Putamen (tissue), 1 donor: ENCODE results near the gene MTHFD1.
"Not testable (repeated sequence)": the region's sequence is repeated elsewhere in the genome, so short reads cannot be mapped to it uniquely, and the experiment has no call there.

Source experiments
- DNase-seq: peaks from one replicate; pipeline ENCODE4 v3.0.0-alpha.2; 2016; ENCODE audit warnings: low spot score

Gene MTHFD1

GRCh38 chr14:64387782-64388532, at the start of gene MTHFD1:
Gene MTHFD1 (plus strand): TSS chr14:64388353. CDS start chr14:64388428, 75 bp downstream.
- peak; percentile 99 for DNase-seq

GRCh38 chr14:64338616-64339316, 49.4 kb upstream of the MTHFD1 start:
- DNase-seq, result peak; percentile 96

DNA sequence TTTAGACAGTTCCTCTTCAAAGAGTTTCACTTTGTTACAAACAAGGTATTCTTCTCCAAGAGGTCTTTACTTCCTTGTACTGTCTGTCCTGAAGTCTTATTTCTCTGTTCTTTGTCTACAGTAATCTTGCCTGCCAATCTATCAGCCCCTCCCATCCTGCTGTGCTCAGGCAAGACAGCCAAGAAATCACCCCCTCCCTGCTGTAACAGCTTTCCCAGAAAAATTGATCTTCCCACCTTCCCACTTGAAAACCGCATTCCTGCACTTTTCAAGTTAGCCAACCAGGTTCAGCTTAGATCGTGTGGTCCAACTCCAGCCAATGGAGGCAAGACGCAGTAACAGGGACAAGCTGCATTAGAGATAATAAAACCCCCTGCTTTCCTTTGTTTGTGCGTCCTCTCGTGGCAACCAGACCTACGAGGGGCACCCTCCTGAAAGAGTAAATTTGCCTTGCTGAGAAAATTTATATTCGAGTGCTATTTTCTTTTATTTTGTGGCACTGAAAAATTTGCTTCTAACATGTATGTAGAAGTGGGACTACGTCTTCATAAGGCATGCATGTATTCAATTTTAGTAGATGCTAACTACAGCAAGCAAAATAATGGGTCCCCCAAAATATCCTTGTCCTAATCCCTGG, 47.5 kb upstream of the MTHFD1 start:
- DNase-seq, result no peak

DNA sequence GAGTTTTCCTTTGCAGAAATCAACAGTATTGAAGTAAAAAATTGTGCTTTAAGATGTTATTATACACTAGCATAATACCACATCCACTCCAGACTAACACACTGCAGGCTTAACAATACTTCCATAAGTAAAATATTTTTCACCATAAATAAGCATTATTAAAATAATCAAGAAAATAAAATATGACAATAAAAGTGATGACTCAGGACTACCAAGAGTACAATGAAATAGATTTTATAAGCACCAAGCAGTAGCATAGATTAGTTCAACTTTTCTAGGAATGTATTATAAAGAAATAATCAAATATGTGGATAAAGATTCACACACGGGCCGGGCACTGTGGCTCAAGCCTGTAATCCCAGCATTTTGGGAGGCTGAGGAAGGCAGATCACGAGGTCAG, 40.4 kb upstream of the MTHFD1 start:
- DNase-seq, result no peak

GRCh38 chr14:64349741-64350490, 38.2 kb upstream of the MTHFD1 start:
- DNase-seq, result no peak

GRCh38 chr14:64363265-64363846, 24.8 kb upstream of the MTHFD1 start:
- DNase-seq, result no peak

- DNase-seq, result no peak
Measured at GRCh38 chr14:64364907-64365306, 23.2 kb upstream of the MTHFD1 start.

DNA sequence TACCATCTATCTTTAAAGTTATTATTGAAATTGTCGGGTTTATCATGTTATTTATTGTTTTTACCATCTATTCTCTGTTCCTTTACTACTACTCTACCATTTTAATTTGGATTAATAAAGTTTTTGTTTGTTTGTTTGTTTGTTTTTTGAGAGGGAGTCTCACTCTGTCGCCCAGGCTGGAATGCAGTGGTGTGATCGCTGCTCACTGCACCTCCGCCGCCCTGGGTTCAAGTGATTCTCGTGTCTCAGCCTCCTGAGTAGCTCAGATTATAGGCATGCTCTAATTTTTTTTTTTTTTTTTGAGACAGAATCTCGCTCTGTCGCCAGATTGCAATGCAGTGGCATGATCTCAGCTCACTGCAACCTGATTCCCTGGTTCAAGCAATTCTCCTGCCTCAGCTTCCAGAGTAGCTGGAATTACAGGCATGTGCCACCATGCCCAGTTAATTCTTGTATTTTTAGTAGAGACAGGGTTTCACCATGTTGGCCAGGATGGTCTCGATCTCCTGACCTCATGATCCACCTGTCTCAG, 22.7 kb upstream of the MTHFD1 start:
- DNase-seq, result not testable (repeated sequence)

DNA sequence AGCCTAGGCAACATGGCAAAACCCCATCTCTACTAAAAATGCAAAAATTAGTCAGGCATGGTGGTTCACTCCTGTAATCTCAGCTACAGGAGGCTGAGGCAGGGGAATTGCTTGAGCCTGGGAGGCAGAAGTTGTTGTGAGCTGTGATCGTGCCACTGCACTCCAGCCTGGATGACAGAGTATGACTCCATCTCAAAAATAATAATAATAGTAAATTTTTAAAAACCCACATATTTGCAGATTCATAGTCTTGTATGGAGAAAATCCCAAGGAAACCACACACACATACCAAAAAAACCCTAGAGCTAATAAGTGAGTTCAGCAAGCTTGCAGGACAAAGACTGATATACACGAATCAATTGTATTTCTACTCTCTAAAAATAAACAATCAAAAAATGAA, 19.0 kb upstream of the MTHFD1 start:
- no peak for DNase-seq

DNA sequence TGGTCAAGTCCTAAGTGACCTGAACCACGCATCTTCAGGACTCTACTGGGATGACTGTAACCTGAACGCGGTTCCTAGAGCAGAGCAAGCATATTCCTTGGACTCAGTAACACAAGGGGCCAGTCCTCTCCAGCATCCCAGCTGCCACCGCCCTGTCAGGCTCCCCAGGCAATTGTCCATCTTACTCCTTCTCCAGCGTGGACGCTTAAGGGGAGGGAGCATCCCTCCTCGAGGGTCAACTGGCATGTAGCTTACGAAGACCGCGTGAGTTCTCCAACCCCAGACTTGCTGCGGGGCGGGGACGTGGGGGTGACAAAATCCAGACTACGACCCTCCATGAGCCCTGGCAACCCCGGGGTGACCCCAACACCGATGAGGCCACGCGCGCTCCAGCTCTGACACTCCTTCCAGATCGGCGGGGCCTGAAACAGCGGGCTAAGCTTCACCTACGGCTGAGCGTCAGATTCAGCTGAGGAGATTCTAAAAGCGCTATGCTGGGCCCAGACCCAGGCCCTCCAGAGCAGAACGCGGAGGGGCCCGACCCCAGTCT, 846 bp upstream of the MTHFD1 start:
- DNase-seq, result no peak

DNA sequence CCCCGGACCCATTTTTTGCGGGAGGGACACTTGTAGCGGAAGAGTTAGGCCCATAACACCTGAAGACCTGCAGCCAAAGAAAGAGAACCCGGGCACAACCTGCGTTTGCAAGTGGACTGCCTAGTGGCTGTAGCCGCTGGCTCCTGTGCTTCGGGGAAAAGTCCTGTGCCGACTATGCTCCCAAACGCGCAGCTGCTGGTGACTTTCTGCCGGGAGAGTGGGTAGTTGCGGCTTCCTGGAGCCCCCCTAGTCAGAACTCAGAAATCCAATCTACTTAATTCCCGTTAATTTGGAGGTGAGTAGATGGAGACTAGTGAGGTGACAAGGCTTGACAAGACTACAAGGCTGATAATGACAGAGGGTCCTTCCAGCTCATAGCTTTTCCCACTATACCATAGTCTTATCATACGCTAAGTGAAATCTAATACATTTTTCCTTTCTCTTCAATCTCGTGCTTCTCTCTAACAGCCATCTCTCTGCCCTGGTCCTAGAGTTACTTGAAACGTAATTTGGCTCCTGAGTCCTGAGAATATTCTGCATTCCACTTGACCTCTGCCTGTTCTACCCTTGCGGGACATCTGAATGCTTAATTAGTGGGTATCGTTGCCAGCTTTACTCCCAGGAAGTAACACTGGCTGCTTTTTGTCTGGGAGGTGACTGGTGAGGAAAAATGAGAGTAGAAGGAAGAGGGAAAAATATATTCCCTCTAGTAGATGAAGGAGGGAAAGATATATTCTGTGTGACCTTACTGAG, 556 bp downstream of the MTHFD1 start:
- no peak for DNase-seq

DNA sequence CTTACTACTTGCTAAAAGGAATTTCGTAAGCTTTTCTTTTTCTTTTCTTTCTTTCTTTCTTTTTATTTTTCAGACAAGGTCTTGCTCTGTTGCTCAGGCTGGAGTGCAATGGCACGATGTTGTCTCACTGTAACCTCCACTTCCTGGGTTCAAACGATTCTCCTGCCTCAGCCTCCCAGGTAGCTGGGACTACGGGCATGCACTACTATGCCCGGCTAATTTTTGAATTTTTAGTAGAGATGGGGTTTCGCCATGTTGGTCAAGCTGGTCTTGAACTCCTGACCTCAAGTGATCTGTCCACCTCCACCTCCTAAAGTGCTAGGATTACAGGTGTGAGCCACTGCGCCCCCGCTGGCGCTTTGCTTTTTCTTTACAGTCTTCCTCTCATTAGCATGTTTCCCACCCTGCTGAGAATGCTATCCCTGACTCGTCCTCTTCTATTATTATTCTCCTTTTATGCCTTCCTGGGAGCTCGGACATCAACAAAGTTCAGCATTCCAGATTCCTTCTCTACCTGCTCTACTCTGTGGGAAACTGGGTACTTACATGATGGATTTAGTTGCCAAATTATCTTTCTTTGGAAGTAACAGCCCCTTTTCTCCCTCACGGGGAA, 3.1 kb downstream of the MTHFD1 start:
- DNase-seq, result no peak

GRCh38 chr14:64391986-64392385, 3.8 kb downstream of the MTHFD1 start:
- DNase-seq, result no peak

- not testable (repeated sequence) for DNase-seq
Measured at GRCh38 chr14:64393189-64393726, 5.1 kb downstream of the MTHFD1 start.

DNA sequence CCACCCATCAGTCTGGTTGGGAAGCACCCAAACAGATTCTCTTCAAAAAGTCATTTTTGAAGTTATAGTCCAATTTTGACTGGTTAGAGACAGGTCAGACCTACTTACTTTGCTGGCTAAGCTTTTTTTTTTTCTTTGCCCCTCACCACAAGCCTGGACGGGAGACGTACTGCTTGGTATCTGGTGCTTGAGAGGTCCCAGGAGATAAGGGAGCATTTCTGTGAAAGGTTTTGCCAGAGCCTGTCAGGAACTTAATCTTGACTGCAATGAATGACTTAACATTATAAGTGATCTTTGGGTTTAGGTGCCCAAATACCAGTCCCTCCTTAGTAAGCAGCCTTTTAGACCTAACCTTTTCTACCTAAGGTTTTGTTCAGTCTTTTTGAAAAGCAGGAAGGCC, 6.3 kb downstream of the MTHFD1 start:
- no peak for DNase-seq

DNA sequence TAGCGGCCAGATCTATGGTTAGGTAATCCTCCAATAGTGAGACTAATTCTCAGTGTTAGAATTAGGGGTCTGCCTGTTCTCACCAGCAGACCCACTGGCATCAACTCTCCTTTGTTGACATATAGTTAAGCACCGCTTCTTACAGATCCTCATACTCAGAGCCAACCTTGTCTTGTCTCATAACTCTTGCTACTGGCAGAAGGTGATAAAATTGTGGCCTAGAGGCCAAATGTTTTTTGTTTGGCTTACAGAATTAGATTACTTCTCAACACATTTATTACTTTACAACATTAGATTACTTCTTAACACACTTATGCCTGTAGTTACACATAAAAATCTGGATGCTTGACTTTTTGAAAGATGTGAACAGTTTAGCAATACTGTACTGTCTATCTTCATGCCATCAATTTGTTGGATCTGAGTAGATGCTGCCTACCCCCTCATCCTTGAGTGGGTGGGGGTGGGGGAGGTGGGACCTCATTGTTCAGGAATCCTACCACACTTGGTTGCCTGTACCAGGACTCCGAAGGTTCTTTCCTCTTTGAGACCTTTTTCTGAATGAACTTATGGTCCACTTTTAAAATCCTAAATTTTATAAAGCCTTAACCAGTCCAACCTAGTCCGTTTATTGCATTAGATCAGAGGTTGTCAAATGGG, 7.0 kb downstream of the MTHFD1 start:
- DNase-seq, result no peak

GRCh38 chr14:64400829-64401459, 12.8 kb downstream of the MTHFD1 start:
- DNase-seq, result no peak

GRCh38 chr14:64401949-64402348, 13.8 kb downstream of the MTHFD1 start:
- no peak for DNase-seq

GRCh38 chr14:64405295-64405694, 17.1 kb downstream of the MTHFD1 start:
- DNase-seq, result no peak
